Activated CD4-positive, CD25-positive, alpha-beta regulatory T cell (primary cell): Measurements from ENCODE around the gene CCNL2.
"Not testable (repeated sequence)": the region's sequence is repeated elsewhere in the genome, so short reads cannot be mapped to it uniquely, and the experiment has no call there.

Experiments
- DNase-seq, 4 experiments: peaks; one replicate each; lab custom pipeline; 2025; lab: John Stamatoyannopoulos, UW

The CCNL2 gene

DNA sequence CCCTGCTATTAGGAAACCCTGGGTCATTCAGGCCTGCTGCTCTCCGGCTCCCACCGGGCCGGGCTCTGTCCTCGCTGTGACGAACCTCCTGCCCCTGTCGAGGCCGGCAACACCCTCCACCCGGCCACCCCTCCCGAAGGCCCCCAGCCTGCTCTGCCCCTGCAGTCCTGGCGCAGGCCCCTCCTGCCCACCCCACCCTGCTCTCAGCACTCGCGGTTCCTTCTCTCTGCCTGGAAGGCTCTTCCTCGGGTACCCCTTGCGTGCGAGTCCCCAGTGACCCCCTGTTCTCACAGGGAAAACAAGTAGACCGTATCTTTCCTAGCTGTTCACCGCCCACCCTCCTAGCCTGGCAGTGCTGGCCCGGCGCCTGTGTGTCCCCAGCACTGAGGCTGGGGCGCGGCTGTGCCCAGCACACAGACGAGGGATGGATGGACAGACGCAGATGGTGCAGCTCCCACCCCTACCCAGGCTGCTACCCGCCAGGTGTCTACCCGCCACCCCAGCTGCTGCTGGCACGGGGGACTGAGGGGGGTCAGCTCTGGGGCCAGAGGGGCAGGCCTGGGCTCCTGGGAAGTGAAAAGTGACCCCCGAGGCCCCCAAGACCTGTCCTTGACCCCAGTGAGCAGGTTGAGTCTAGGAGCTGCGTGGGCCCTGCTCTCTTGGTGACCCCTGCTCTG lies 33.3 kb upstream of the CCNL2 start:
- DNase-seq = no peak

DNA sequence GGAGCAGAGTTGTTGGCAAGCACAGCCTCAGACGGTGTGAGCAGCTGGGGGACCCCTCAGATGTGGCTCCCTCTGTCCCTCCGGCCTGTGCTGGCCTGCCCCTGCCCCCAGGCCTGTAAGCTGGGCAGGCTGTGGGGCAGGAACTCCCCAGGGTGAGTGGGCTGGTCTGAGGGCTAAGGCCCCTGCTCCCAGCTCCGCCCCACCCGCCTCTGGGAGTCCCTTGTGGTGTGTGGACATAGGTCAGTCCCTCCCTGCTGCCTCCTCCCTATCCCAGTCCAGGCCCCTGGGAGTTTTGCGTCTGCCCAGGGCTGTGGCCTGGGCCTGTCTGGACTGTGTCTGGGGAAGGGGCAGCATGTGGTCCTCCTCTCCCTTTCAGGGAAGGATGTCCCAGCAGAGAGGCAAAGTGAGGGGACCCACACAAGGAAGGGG lies 32.7 kb upstream of the CCNL2 start:
- no peak for DNase-seq

DNA sequence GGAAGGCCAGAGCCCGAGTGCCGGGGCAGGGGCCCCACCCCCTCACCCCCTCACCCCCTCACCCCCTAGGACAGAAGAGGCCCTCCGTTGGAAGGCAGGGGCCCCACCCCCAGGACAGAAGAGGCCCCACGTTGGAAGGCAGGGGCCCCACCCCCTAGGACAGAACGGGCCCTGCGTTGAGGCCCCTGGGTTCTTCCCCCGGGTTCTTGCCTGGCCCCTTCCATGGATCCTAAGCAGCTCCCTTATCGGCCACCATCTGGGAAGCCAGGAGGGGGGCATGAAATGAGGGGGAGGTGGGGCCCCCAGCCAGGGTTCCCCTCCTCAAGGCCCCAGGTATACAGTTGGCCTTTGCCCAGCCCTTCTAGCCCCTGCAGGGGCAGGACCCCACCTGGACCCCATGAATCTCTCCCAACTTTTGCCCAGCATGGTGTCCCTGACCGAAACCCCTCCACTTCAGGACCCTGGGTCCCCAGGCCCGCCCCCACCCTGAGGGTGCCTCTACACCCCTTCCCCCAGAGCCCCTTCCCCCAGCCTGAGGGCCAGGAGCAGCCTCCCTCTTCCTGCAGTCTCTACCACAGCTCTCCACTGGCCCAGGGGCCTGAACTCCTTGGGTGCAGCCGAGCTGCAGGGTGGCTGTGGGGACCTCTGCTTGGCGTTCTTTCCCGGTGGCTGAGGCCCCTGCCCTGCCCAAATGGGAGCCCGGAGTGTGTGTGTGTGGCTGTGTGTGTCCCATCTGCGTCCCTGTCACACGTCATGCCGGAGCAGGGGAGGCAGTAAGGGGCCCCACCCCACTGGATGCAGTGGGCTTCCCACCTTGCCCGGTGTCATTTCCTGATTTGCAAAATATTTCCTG lies 32.1 kb upstream of the CCNL2 start:
- DNase-seq = no peak

GRCh38 chr1:1430114-1430982 lies 31.2 kb upstream of the CCNL2 start:
- no peak for DNase-seq

GRCh38 chr1:1429671-1430073 lies 30.5 kb upstream of the CCNL2 start:
- no peak for DNase-seq

DNA sequence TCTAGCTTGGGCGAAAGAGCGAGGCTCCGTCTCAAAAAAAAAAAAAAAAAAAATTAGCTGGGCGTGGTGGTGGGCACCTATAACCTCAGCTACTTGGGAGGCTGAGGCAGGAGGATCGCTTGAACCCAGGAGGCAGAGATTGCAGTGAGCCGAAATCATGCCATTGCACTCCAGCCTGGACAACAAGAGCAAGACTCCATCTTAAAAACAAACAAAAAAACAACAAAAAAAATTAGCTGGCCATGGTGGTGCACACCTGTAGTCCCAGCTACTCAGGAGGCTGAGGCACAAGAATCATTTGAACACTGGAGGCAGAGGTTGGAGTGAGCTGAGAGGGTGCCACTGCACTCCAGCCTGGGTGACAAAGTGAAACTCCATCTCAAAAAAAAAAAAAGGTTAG lies 29.8 kb upstream of the CCNL2 start:
- not testable (repeated sequence) for DNase-seq

DNA sequence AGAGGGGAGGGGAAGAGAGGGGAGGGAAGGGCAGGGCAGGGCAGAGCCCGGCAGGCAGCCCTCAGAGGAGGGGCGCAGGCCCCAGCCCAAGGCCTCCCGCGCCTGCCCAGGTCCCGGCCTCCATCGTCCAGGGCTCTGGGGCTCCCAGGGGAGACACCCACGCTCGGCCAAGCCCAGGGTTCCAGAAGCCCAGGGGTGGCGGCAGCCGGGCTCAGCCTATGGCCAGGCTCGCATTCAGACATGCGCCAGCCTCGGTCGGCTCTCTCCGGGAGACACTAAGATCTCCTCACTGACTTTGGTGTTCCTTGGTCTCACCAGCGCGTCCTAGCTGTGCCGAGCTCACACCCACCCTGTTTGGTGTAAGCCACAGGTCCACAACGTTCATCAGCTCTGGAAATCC lies 29.0 kb upstream of the CCNL2 start:
- no peak for DNase-seq

GRCh38 chr1:1427820-1428148 lies 28.6 kb upstream of the CCNL2 start:
- DNase-seq = no peak

- DNase-seq = no peak
Measured at GRCh38 chr1:1427106-1427819, 28.1 kb upstream of the CCNL2 start.

GRCh38 chr1:1426496-1427105 lies 27.5 kb upstream of the CCNL2 start:
- DNase-seq = no peak

- DNase-seq = no peak
Measured at GRCh38 chr1:1425753-1426495, 26.8 kb upstream of the CCNL2 start.

GRCh38 chr1:1425426-1425752 lies 26.3 kb upstream of the CCNL2 start:
- DNase-seq = no peak

DNA sequence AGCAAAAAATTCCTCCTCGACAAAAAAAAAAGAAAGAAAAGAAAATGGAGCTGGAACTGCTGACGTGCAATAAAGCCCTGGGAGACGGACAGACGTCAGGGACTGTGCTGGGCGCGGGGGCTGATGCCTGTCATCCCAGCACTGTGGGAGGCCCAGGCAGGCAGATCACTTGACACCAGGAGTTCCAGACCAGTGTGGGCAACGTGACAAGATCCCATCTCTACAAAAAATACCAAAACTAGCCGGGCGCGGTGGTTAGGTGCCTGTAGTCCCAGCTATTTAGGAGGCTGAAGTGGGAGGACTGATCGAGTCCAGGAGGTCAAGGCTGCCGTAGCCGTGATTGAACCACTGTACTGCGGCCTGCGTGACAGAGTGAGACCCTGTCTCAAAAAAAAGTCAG lies 25.6 kb upstream of the CCNL2 start:
- DNase-seq = no peak

DNA sequence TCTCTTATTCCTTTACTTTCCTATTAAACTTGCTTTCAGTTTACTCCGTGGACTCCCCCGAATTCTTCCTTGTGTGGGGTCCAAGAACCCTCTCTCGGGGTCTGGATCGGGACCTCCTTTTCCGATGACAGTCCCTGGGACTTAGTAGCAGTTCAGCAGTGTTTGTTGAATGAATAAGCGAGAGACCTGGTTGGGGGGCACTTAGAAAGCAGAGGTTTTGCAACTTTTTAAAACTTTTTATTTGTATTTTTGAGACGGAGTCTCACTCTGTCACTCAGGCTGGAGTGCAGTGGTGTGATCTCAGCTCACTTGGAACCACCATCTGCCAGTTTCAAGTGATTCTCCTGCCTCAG lies 24.1 kb upstream of the CCNL2 start:
- no peak for DNase-seq

- DNase-seq = no peak
Measured at GRCh38 chr1:1422465-1423244, 23.5 kb upstream of the CCNL2 start.

- no peak for DNase-seq
Measured at GRCh38 chr1:1421907-1422464, 22.9 kb upstream of the CCNL2 start.

DNA sequence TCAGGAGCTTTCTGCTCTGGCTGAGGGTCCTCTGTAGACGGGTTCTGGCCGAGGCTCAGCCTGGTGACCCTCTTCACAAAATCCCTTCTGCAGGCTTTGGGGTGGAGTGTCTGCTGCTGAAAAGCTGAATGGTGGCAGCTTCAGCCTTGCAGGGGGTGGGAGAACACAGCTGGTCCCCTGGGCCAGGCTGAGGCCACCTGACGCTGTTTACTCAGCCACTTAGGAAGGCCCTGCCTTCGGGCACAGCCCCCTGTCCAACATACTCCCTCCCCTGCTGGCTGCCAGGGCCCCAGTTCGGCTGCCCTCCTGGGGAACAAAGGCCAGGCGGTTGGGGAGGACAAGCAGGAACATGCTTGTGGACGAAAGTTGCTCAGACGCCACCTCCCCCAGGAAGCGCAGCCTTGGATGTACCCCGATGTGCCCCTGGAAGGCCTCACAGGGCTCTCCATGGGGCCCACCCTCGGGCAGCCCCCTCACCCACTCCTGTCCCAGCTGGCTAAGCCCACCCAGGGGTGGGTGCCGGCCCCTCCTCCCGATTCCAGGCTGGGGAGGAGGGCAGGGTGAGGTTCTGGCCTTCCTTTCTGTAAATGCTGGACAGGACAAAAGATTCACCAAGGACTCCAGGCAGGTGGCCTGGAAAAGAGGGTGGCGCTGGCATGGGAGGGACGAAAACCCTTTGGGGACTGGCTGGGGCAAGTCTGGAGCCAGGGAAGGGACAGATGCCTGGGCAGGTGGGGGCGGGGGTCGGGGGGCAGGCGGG lies 22.2 kb upstream of the CCNL2 start, which contains the start of gene ANKRD65:
Gene ANKRD65, minus strand, starts transcription at position 130 of the 760 bp plus-strand sequence. CDS start 271 bp downstream, outside the sequence.
- DNase-seq = no peak

DNA sequence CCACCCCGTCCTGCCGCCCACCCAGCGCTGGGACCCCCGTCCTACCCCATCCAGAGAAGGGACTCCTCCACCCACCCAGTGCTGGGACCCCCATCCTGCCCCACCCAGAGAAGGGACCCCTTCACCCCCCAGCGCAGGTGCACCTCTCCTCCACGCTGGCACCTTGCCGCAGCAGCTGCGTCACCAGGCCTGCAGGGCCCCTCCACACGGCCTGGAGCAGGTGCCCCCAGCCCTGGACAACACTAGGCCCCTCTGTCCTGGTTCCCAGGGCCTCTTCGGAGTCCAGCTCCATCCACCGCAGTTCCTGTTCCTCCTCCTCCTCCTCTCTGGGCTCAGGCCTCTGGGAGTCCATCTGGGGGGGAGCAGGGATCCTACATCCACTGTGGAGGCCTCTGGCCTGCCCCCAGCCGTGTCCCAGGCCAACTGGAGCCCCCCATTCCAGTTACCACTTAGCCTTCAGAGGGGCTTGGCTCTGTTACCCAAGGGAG lies 21.6 kb upstream of the CCNL2 start:
- DNase-seq = no peak
